ENCODE measurements around the gene GTF3C1.

GTF3C1 gene

DNA sequence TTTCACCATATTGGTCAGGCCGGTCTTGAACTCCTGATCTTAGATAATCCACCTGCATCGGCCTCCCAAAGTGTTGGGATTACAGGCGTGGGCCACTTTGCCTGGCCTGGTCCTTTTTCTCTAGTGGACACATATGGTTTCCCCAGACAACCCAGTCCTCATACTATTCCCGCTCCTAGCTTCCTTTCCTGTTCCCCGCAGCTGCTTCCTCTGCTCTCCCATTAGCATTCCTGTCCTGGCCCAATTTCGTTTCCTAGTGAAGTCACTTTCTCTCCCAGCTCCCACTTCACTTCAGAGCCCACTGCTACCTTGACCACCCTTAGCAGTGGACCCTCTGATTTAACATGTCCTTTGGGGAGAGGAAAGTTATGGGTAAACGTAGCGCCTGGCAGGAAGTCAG, 11.5 kb upstream of the GTF3C1 start (continued):
- TF ChIP-seq, protein P1, sequence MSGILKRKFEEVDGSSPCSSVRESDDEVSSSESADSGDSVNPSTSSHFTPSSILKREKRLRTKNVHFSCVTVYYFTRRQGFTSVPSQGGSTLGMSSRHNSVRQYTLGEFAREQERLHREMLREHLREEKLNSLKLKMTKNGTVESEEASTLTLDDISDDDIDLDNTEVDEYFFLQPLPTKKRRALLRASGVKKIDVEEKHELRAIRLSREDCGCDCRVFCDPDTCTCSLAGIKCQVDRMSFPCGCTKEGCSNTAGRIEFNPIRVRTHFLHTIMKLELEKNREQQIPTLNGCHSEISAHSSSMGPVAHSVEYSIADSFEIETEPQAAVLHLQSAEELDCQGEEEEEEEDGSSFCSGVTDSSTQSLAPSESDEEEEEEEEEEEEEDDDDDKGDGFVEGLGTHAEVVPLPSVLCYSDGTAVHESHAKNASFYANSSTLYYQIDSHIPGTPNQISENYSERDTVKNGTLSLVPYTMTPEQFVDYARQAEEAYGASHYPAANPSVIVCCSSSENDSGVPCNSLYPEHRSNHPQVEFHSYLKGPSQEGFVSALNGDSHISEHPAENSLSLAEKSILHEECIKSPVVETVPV (CRISPR knock-in tag; IDR thresholded peaks at IDR 0.05), result no peak
- no peak for TF ChIP-seq SNAI2 (CRISPR knock-in tag; IDR thresholded peaks at IDR 0.05)

DNA sequence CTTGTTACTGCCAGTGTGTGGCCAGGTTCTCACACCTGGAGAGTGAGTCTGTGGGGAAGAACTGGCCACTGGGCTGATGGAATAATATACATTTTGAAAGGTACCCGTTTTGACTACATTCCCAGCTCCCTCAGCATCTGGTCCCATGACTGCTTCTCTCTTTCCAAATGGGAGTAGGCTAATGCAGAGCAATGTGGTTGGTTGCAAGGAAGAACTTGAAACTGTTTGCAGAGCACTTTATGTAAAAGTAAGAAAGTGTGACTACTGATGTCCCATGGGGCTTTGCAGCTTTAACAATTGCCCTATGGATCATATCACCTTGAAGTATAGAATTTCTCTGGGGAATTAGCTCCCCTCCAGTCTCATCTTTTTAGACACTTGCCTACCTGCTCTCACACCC, 9.2 kb upstream of the GTF3C1 start:
- no peak for ATAC-seq
- TF ChIP-seq ESRRG (CRISPR knock-in tag; IDR thresholded peaks at IDR 0.05) (no peak), RARB (CRISPR knock-in tag; IDR thresholded peaks at IDR 0.05) (no peak), ZNF565 (CRISPR knock-in tag; conservative IDR thresholded peaks at IDR 0.05; ENCODE audit: low read depth) (no peak), ZNF8 (CRISPR knock-in tag; IDR thresholded peaks at IDR 0.05) (no peak), ARNTL (CRISPR knock-in tag; IDR thresholded peaks at IDR 0.05; ENCODE audit: borderline replicate concordance, low read depth) (no peak)
- TF ChIP-seq, protein P2, sequence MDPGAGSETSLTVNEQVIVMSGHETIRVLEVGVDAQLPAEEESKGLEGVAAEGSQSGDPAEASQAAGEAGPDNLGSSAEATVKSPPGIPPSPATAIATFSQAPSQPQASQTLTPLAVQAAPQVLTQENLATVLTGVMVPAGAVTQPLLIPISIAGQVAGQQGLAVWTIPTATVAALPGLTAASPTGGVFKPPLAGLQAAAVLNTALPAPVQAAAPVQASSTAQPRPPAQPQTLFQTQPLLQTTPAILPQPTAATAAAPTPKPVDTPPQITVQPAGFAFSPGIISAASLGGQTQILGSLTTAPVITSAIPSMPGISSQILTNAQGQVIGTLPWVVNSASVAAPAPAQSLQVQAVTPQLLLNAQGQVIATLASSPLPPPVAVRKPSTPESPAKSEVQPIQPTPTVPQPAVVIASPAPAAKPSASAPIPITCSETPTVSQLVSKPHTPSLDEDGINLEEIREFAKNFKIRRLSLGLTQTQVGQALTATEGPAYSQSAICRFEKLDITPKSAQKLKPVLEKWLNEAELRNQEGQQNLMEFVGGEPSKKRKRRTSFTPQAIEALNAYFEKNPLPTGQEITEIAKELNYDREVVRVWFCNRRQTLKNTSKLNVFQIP (CRISPR knock-in tag; IDR thresholded peaks at IDR 0.05; ENCODE audit: borderline replicate concordance, low read depth), result no peak

DNA sequence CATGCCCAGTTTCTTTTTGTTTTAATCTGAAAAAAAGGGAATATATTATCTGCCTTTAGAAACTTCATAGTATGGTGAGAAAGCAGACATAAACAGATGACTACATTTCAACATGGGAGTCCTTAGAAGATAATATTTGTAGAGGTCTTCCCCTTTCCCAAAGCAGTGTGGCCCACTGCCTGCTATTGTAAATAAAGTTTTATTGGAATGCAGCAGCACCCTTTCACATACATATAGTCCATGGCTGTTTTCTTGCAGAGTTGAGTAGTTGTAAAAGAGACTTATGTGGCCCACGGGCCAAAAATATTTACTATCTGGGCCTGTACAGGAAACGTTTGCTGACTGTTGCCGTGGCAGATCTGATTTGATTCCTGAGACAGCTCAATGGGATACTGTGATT, 8.7 kb upstream of the GTF3C1 start:
- ATAC-seq, result no peak
- no peak for TF ChIP-seq TCF4 (CRISPR knock-in tag; IDR thresholded peaks at IDR 0.05; ENCODE audit: borderline replicate concordance)
- no peak for TF ChIP-seq GLIS3 (CRISPR knock-in tag; IDR thresholded peaks at IDR 0.05)
- no peak for TF ChIP-seq ZFP30 (CRISPR knock-in tag; IDR thresholded peaks at IDR 0.05)
- TF ChIP-seq RARB (CRISPR knock-in tag; IDR thresholded peaks at IDR 0.05), result no peak
- TF ChIP-seq ZNF565 (CRISPR knock-in tag; conservative IDR thresholded peaks at IDR 0.05; ENCODE audit: low read depth), result no peak
- TF ChIP-seq ZFP3 (CRISPR knock-in tag; IDR thresholded peaks at IDR 0.05), result no peak
- TF ChIP-seq ZNF70 (CRISPR knock-in tag; IDR thresholded peaks at IDR 0.05), result no peak
- TF ChIP-seq, protein P2 (CRISPR knock-in tag; IDR thresholded peaks at IDR 0.05; ENCODE audit: borderline replicate concordance, low read depth), result no peak

DNA sequence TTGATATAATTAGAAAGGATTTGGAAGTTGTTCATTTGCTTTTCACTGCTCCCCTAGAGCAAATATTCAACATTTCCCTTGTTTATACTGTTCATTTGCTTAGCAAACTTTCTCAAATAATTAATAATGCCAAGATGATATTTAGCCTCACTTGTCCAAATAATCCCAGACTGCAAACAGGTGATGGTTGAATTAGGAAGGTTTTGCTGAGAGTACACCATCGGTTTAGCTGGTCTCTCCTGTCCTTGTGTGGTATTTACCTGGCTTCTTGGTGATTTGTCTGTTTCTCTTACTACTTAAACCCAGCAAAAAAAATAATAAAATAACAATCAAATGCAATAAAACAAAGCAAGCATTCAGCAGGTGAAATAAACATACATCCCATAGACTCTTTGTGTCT, 6.8 kb upstream of the GTF3C1 start:
- TF ChIP-seq SNAI2 (CRISPR knock-in tag; IDR thresholded peaks at IDR 0.05), result no peak
- no peak for TF ChIP-seq ZFP30 (CRISPR knock-in tag; IDR thresholded peaks at IDR 0.05)
- no peak for ATAC-seq

DNA sequence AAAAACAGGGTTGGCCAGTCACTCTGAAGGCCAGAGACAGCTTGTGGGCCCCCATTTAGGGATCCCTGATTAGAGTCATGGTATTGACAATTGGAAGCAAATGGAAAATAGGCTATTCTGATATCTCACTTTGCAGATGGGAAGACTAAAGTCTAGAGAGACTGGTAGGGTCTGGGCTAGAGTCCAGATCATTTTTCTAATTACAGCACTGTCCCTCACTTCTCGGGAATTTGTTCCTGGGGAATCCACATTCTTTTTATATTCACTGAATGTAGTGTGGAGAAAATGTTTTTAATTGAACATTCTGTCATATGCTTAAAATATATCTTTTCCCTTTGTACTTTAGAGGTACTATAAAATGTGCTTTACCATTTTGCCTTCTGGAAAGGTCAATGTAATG, 1.3 kb upstream of the GTF3C1 start:
- TF ChIP-seq, protein P3, sequence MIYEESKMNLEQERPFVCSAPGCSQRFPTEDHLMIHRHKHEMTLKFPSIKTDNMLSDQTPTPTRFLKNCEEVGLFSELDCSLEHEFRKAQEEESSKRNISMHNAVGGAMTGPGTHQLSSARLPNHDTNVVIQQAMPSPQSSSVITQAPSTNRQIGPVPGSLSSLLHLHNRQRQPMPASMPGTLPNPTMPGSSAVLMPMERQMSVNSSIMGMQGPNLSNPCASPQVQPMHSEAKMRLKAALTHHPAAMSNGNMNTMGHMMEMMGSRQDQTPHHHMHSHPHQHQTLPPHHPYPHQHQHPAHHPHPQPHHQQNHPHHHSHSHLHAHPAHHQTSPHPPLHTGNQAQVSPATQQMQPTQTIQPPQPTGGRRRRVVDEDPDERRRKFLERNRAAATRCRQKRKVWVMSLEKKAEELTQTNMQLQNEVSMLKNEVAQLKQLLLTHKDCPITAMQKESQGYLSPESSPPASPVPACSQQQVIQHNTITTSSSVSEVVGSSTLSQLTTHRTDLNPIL (CRISPR knock-in tag; IDR thresholded peaks at IDR 0.05; ENCODE audit: low read depth), result no peak
- TF ChIP-seq ESRRG (CRISPR knock-in tag; IDR thresholded peaks at IDR 0.05), result no peak
- no peak for TF ChIP-seq ARNTL (CRISPR knock-in tag; IDR thresholded peaks at IDR 0.05; ENCODE audit: borderline replicate concordance, low read depth)
- no peak for TF ChIP-seq GLIS3 (CRISPR knock-in tag; IDR thresholded peaks at IDR 0.05)
- TF ChIP-seq ISL1 (CRISPR knock-in tag; IDR thresholded peaks at IDR 0.05), result no peak
- TF ChIP-seq, protein P4, sequence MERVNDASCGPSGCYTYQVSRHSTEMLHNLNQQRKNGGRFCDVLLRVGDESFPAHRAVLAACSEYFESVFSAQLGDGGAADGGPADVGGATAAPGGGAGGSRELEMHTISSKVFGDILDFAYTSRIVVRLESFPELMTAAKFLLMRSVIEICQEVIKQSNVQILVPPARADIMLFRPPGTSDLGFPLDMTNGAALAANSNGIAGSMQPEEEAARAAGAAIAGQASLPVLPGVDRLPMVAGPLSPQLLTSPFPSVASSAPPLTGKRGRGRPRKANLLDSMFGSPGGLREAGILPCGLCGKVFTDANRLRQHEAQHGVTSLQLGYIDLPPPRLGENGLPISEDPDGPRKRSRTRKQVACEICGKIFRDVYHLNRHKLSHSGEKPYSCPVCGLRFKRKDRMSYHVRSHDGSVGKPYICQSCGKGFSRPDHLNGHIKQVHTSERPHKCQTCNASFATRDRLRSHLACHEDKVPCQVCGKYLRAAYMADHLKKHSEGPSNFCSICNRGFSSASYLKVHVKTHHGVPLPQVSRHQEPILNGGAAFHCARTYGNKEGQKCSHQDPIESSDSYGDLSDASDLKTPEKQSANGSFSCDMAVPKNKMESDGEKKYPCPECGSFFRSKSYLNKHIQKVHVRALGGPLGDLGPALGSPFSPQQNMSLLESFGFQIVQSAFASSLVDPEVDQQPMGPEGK (CRISPR knock-in tag; IDR thresholded peaks at IDR 0.05; ENCODE audit: borderline replicate concordance), result no peak
- TF ChIP-seq, protein P5, sequence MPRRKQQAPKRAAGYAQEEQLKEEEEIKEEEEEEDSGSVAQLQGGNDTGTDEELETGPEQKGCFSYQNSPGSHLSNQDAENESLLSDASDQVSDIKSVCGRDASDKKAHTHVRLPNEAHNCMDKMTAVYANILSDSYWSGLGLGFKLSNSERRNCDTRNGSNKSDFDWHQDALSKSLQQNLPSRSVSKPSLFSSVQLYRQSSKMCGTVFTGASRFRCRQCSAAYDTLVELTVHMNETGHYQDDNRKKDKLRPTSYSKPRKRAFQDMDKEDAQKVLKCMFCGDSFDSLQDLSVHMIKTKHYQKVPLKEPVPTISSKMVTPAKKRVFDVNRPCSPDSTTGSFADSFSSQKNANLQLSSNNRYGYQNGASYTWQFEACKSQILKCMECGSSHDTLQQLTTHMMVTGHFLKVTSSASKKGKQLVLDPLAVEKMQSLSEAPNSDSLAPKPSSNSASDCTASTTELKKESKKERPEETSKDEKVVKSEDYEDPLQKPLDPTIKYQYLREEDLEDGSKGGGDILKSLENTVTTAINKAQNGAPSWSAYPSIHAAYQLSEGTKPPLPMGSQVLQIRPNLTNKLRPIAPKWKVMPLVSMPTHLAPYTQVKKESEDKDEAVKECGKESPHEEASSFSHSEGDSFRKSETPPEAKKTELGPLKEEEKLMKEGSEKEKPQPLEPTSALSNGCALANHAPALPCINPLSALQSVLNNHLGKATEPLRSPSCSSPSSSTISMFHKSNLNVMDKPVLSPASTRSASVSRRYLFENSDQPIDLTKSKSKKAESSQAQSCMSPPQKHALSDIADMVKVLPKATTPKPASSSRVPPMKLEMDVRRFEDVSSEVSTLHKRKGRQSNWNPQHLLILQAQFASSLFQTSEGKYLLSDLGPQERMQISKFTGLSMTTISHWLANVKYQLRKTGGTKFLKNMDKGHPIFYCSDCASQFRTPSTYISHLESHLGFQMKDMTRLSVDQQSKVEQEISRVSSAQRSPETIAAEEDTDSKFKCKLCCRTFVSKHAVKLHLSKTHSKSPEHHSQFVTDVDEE (CRISPR knock-in tag; IDR thresholded peaks at IDR 0.05), result no peak
- TF ChIP-seq CSDC2 (CRISPR knock-in tag; IDR thresholded peaks at IDR 0.05), result no peak
- no peak for TF ChIP-seq ZNF70 (CRISPR knock-in tag; IDR thresholded peaks at IDR 0.05)
- TF ChIP-seq ZFP30 (CRISPR knock-in tag; IDR thresholded peaks at IDR 0.05), result no peak
- no peak for TF ChIP-seq ZC3H10 (CRISPR knock-in tag; IDR thresholded peaks at IDR 0.05)
- TF ChIP-seq SNAI2 (CRISPR knock-in tag; IDR thresholded peaks at IDR 0.05), result no peak
- TF ChIP-seq, protein P1 (CRISPR knock-in tag; IDR thresholded peaks at IDR 0.05), result no peak
- TF ChIP-seq OSR1 (CRISPR knock-in tag; IDR thresholded peaks at IDR 0.05), result no peak
- no peak for ATAC-seq
